H1 (cell line): ENCODE measurements around the gene TRAK1. TPM values are rescaled to one million over a fixed set of nuclear protein-coding genes. Genes with fewer than 3 reads are reported as not detected.

Source experiments
- CTCF ChIA-PET: fragments of 300-600 bp; sonication (Branson Sonifier 250); formaldehyde crosslinking; loops from one replicate; lab custom pipeline; 2021; ENCODE audit not compliant: partially characterized antibody; lab: Charles Lee
- POLR2A ChIA-PET: fragments of 300-600 bp; sonication (Branson Sonifier 250); formaldehyde crosslinking; loops from one replicate; lab custom pipeline; 2021; ENCODE audit warnings: inconsistent platforms; ENCODE audit not compliant: partially characterized antibody; lab: Charles Lee
- DNase-seq, 2 experiments: peaks; one replicate each; pipeline versions ENCODE4 v3.0.0 to v3.0.0-alpha.2; 2010 to 2022; ENCODE audit warnings: low spot score in 2 of 2, low read depth in 1 of 2, mixed read lengths in 1 of 2
- FAIRE-seq: peaks from 2 replicates; lab custom pipeline; 2011; peaks lifted over from hg19 to GRCh38; lab: Jason Lieb, UNC
- H2AFZ ChIP-seq: 2 replicates; pipeline ENCODE4 v1.8.1; 2012; ENCODE audit warnings: low read length, inconsistent platforms
- H2AK5ac ChIP-seq: 2 replicates; pipeline ENCODE4 v1.6.1; 2013; ENCODE audit warnings: low read depth, low read length
- H2BK120ac ChIP-seq: replicated peaks from 2 replicates; pipeline ENCODE3; 2013; ENCODE audit warnings: low read depth, low read length, inconsistent platforms
- H2BK12ac ChIP-seq: 2 replicates; pipeline ENCODE4 v1.6.1; 2013; ENCODE audit warnings: low read depth, low read length
- H2BK15ac ChIP-seq: 2 replicates; pipeline ENCODE4 v1.6.1; 2013; ENCODE audit warnings: low read length
- H2BK20ac ChIP-seq: 2 replicates; pipeline ENCODE4 v1.6.1; 2013; ENCODE audit warnings: low read length
- H2BK5ac ChIP-seq: 2 replicates; pipeline ENCODE4 v1.6.1; 2013; ENCODE audit warnings: low read depth, low read length
- H3K14ac ChIP-seq: 2 replicates; pipeline ENCODE4 v1.6.1; 2013; ENCODE audit warnings: inconsistent platforms; ENCODE audit not compliant: insufficient read length
- H3K18ac ChIP-seq: 2 replicates; pipeline ENCODE4 v1.6.1; 2013; ENCODE audit warnings: low read length; ENCODE audit errors: extremely low read depth
- H3K23ac ChIP-seq: 2 replicates; pipeline ENCODE4 v1.6.1; 2013; ENCODE audit warnings: inconsistent platforms; ENCODE audit not compliant: insufficient read length
- H3K23me2 ChIP-seq: 2 replicates; pipeline ENCODE4 v1.6.1; 2013; ENCODE audit warnings: low read depth, low read length
- H3K27ac ChIP-seq: 2 replicates; pipeline ENCODE4 v1.6.1; 2011; ENCODE audit warnings: low read depth, low read length, inconsistent platforms
- H3K27me3 ChIP-seq, 4 experiments: replicated peaks in 1 of 4; 1 replicate in 1 of 4; 2 replicates in 3 of 4; pipeline versions ENCODE4 v1.6.1 to v1.8.1; 2011 to 2013; ENCODE audit warnings: low read length in 3 of 4, mild to moderate bottlenecking in 3 of 4, inconsistent platforms in 2 of 4, mixed read lengths in 2 of 4, moderate library complexity in 1 of 4; ENCODE audit not compliant: control insufficient read depth in 3 of 4, insufficient read depth in 3 of 4; ENCODE audit errors: extremely low read depth in 1 of 4
- H3K36me3 ChIP-seq, 4 experiments: 2 replicates each; pipeline versions ENCODE4 v1.6.1 to v1.8.1; 2011 to 2013; ENCODE audit warnings: mild to moderate bottlenecking in 4 of 4, low read length in 3 of 4, moderate library complexity in 2 of 4, control low read depth in 1 of 4, inconsistent platforms in 1 of 4; ENCODE audit not compliant: insufficient read depth in 4 of 4, control insufficient read depth in 2 of 4
- H3K4ac ChIP-seq: replicated peaks from 2 replicates; pipeline ENCODE3; 2013; ENCODE audit warnings: low read length, low read depth, mixed read lengths, inconsistent platforms; ENCODE audit not compliant: insufficient read length
- H3K4me1 ChIP-seq, 4 experiments: replicated peaks in 1 of 4; 1 replicate in 1 of 4; 2 replicates in 3 of 4; pipeline versions ENCODE4 v1.6.1 to v1.8.1; 2011 to 2013; ENCODE audit warnings: low read length in 3 of 4, inconsistent platforms in 2 of 4, mixed read lengths in 1 of 4; ENCODE audit not compliant: insufficient read depth in 4 of 4, control insufficient read depth in 3 of 4
- H3K4me2 ChIP-seq, 2 experiments: 2 replicates each; pipeline versions ENCODE4 v1.6.1 to v1.8.1; 2011 to 2013; ENCODE audit warnings: low read depth in 2 of 2, low read length in 2 of 2, control low read depth in 1 of 2, inconsistent platforms in 1 of 2, mild to moderate bottlenecking in 1 of 2; ENCODE audit not compliant: insufficient read depth in 1 of 2
- H3K4me3 ChIP-seq, 4 experiments: fragments of 200-600, 300-600 bp in 1 of 4; sonication (generic), shearing (Covaris generic), sonication (Bioruptor Twin) in 1 of 4; 2 replicates each; pipeline versions ENCODE4 v1.5.1 to v1.8.1; 2011 to 2016; ENCODE audit warnings: low read length in 4 of 4, low read depth in 3 of 4, control low read depth in 2 of 4, inconsistent platforms in 2 of 4, mild to moderate bottlenecking in 2 of 4, mixed read lengths in 1 of 4, moderate library complexity in 1 of 4; ENCODE audit not compliant: insufficient read depth in 2 of 4; ENCODE audit errors: extremely low read depth in 1 of 4
- H3K56ac ChIP-seq: replicated peaks from 2 replicates; pipeline ENCODE3; 2013; ENCODE audit warnings: low read depth, mild to moderate bottlenecking, mixed read lengths, low read length, inconsistent platforms; ENCODE audit not compliant: insufficient read length
- H3K79me1 ChIP-seq: 2 replicates; pipeline ENCODE4 v1.6.1; 2013; ENCODE audit warnings: low read depth, low read length, control low read depth
- H3K79me2 ChIP-seq, 2 experiments: 2 replicates each; pipeline versions ENCODE4 v1.6.1 to v1.8.1; 2012 to 2013; ENCODE audit warnings: low read length in 2 of 2, mild to moderate bottlenecking in 2 of 2, inconsistent platforms in 1 of 2; ENCODE audit not compliant: insufficient read depth in 2 of 2, control insufficient read depth in 1 of 2
- H3K9ac ChIP-seq, 4 experiments: replicated peaks in 1 of 4; 1 replicate in 1 of 4; 2 replicates in 3 of 4; pipeline versions ENCODE4 v1.6.1 to v1.8.1; 2011 to 2013; ENCODE audit warnings: low read depth in 3 of 4, low read length in 3 of 4, control low read depth in 2 of 4, mild to moderate bottlenecking in 2 of 4, moderate library complexity in 2 of 4, inconsistent platforms in 1 of 4; ENCODE audit errors: extremely low read depth in 1 of 4
- H3K9me3 ChIP-seq, 2 experiments: 2 replicates each; pipeline versions ENCODE4 v1.6.1 to v1.8.1; 2012 to 2013; ENCODE audit warnings: mild to moderate bottlenecking in 2 of 2, moderate library complexity in 2 of 2, control low read depth in 1 of 2, inconsistent platforms in 1 of 2, low read depth in 1 of 2, low read length in 1 of 2, mixed read lengths in 1 of 2; ENCODE audit not compliant: insufficient read depth in 2 of 2
- H4K20me1 ChIP-seq, 2 experiments: replicated peaks in 1 of 2; 2 replicates each; pipeline versions ENCODE3 to v1.8.1; 2011 to 2013; ENCODE audit warnings: inconsistent platforms in 2 of 2, low read length in 2 of 2, mild to moderate bottlenecking in 1 of 2; ENCODE audit not compliant: insufficient read depth in 2 of 2, control insufficient read depth in 1 of 2
- H4K5ac ChIP-seq: 2 replicates; pipeline ENCODE4 v1.6.1; 2013; ENCODE audit warnings: low read length, low read depth, mixed read lengths, inconsistent platforms; ENCODE audit not compliant: insufficient read length
- H4K8ac ChIP-seq: 2 replicates; pipeline ENCODE4 v1.8.0; 2013; ENCODE audit warnings: mild to moderate bottlenecking, moderate library complexity, low read length, inconsistent platforms; ENCODE audit not compliant: insufficient read depth; ENCODE audit errors: extremely low read depth
- H4K91ac ChIP-seq: replicated peaks from 2 replicates; pipeline ENCODE3; 2013; ENCODE audit warnings: low read length, mixed read lengths, inconsistent platforms; ENCODE audit not compliant: insufficient read length
- CTCF ChIP-seq, 3 experiments: IDR thresholded peaks; 1 replicate in 2 of 3; 2 replicates in 1 of 3; pipeline versions ENCODE4 v1.5.1 to v1.6.1; 2011; ENCODE audit warnings: low read length in 3 of 3, mild to moderate bottlenecking in 3 of 3, inconsistent platforms in 2 of 3, low read depth in 1 of 3, moderate library complexity in 1 of 3; ENCODE audit not compliant: insufficient read depth in 1 of 3; ENCODE audit errors: control extremely low read depth in 1 of 3
- EZH2 ChIP-seq: fragments of 200-600 bp; sonication (generic); IDR thresholded peaks from 2 replicates; pipeline ENCODE4 v1.7.1; 2012; ENCODE audit warnings: low read depth, mild to moderate bottlenecking, moderate library complexity, low read length, inconsistent platforms; ENCODE audit not compliant: severe bottlenecking
- JUN ChIP-seq: IDR thresholded peaks from 2 replicates; pipeline ENCODE4 v1.6.1; 2011; ENCODE audit warnings: low read depth, mild to moderate bottlenecking, improper control_type of control experiment, low read length
- KDM5A ChIP-seq: fragments of 200-600 bp; IDR thresholded peaks from 2 replicates; pipeline ENCODE4 v1.7.1; 2012; ENCODE audit warnings: mild to moderate bottlenecking, low read length, inconsistent platforms, mixed read lengths
- NRF1 ChIP-seq: IDR thresholded peaks from 2 replicates; pipeline ENCODE4 v1.6.1; 2011; ENCODE audit warnings: mild to moderate bottlenecking, low read depth, low read length, improper control_type of control experiment
- RNF2 ChIP-seq: fragments of 200-900, 300-1000 bp; sonication (generic); IDR thresholded peaks from 2 replicates; pipeline ENCODE4 v1.7.1; 2016; ENCODE audit warnings: borderline replicate concordance, low read depth, mild to moderate bottlenecking, antibody characterized with exemption, low read length; ENCODE audit not compliant: poor library complexity, severe bottlenecking; ENCODE audit errors: missing control alignments
- RXRA ChIP-seq: IDR thresholded peaks from 2 replicates; pipeline ENCODE4 v1.6.1; 2011; ENCODE audit warnings: low read depth, mild to moderate bottlenecking, low read length, moderate library complexity; ENCODE audit not compliant: insufficient read depth
- SIX5 ChIP-seq: IDR thresholded peaks from 2 replicates; pipeline ENCODE4 v1.6.1; 2011; ENCODE audit warnings: mild to moderate bottlenecking, low read depth, low read length
- SRF ChIP-seq: IDR thresholded peaks from 2 replicates; pipeline ENCODE4 v1.6.1; 2011; ENCODE audit warnings: mild to moderate bottlenecking, low read depth, low read length, moderate library complexity
- WGBS, 2 experiments: shearing (Covaris generic) in 1 of 2; methylation state at CpG; one replicate each; pipeline versions ENCODE4 v1.1.6 to v1.1.7; 2013 to 2015; ENCODE audit warnings: low lambda C conversion rate in 2 of 2, mixed read lengths in 2 of 2, inconsistent platforms in 1 of 2, low coverage in 1 of 2, missing lambda C conversion rate in 1 of 2; ENCODE audit not compliant: insufficient replicate concordance in 2 of 2, insufficient coverage in 1 of 2, insufficient read length in 1 of 2; ENCODE audit errors: extremely low coverage in 1 of 2, missing lambda C conversion rate in 1 of 2; 5-methylcytosine and 5-hydroxymethylcytosine counted together
- polyA plus RNA-seq, 7 experiments: library from polyadenylated mRNA; depleted of rRNA in 3 of 7; stranded (reverse) in 5 of 7; unstranded in 2 of 7; fragments of >200 nt in 5 of 7; fragments of 200-250 nt in 2 of 7; gene quantifications; 1 replicate in 5 of 7; 2 replicates in 1 of 7; 4 replicates in 1 of 7; pipeline versions ENCODE4 v1.2.1 to v1.2.3, GENCODE V29; 2011 to 2013; ENCODE audit warnings: missing spikeins in 2 of 7, mixed read lengths in 2 of 7
- total RNA-seq: library from RNA; stranded (reverse); fragmentation: NEBNext Ultra II Directional; extraction: Animal tissue kit (Norgen Biotek cat#: 25700); gene quantifications from 2 replicates; pipeline ENCODE4 v1.2.1, GENCODE V29; 2021

TRAK1 gene
- total and polyA plus RNA-seq, 2 of the 8 experiments (the other 6 are each of a cell fraction or from before 2014, with no cell fraction given), result 21.3 to 32.7 TPM

DNA sequence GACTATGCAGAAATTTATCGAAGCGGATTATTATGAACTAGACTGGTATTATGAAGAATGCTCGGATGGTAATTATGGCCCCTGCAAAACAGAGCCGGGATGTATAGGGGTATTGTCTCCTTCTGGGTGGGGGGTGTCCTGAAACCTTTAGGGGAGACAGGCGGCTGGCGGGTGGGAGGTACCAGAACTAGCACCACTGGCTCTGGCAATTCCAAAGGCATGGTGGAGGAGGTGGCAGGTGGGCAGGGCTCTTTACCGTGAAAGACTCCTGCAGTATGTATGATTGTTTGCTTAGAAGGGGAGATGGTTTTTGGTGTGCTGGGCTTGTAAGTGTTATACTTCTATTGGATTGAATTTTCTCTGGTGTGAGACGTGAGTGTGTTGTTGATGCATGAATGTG lies 58.4 kb downstream of the TRAK1 start:
- no peak overlapping the region for H2BK120ac ChIP-seq
- no peaks in the 10 kb centered on the region for H3K36me3 ChIP-seq
- H4K20me1 ChIP-seq, result peaks cover 0 to 3% of the 10 kb centered on the region in 2 experiments
- H3K18ac ChIP-seq, result no peak overlapping the region
- no peak overlapping the region for H4K5ac ChIP-seq
- H2BK20ac ChIP-seq, result no peak overlapping the region
- H3K79me2 ChIP-seq, result no peaks in the 10 kb centered on the region
- no peak overlapping the region for H3K4me3 ChIP-seq
- no peak overlapping the region for H3K4me2 ChIP-seq
- H3K4me1 ChIP-seq, result no peaks in the 10 kb centered on the region
- H3K14ac ChIP-seq, result no peak overlapping the region
- no peak overlapping the region for H2BK5ac ChIP-seq
- no peak overlapping the region for H3K23ac ChIP-seq
- no peak overlapping the region for H3K56ac ChIP-seq
- POLR2A ChIA-PET, result no interaction called here
- H2BK15ac ChIP-seq, result no peak overlapping the region
- WGBS, 2 experiments, result 87% methylated on average over 8 of the region's 8 CpGs; no CpG with 5 or more reads in 1 of the 2 experiments
- H2AFZ ChIP-seq, result no peak overlapping the region
- H3K9me3 ChIP-seq, result no peaks in the 10 kb centered on the region
- CTCF ChIA-PET, result interaction anchor here (0.8 kb wide), 1 partner anchor 9 kb away, joined by 3 read pairs; no protein-coding TSS in a partner anchor
- H3K79me1 ChIP-seq, result no peaks in the 10 kb centered on the region; the same call in 1 of the 2 replicates
- no peaks in the 10 kb centered on the region for H3K27me3 ChIP-seq
- H2AK5ac ChIP-seq, result no peak overlapping the region
- DNase-seq (no peak), FAIRE-seq (no peak)
- no peak overlapping the region for H3K27ac ChIP-seq
- no peak overlapping the region for H4K8ac ChIP-seq
- no peak overlapping the region for H3K9ac ChIP-seq
- H3K4ac ChIP-seq, result no peak overlapping the region
- H2BK12ac ChIP-seq, result no peak overlapping the region
- H3K23me2 ChIP-seq, result no peaks in the 10 kb centered on the region
- H4K91ac ChIP-seq, result no peak overlapping the region
- TF ChIP-seq RXRA (no peak), KDM5A (no peak), SRF (no peak), RNF2 (no peak), SIX5 (no peak), JUN (no peak), CTCF (IDR thresholded peaks at IDR 0.05; ENCODE audit: control extremely low read depth in 1 of 3, insufficient read depth in 1 of 3, low read depth in 1 of 3, low read length in 3 of 3) (no peak), EZH2 (no peak), NRF1 (no peak)
